ENCODE measurements around the gene EPS8L2. TPM values are rescaled to one million over a fixed set of nuclear protein-coding genes. Genes with fewer than 3 reads are reported as not detected.
A peak's percentile ranks its signal among the peaks of the same experiment; 100 is the strongest.

Gene EPS8L2
- total and polyA plus RNA-seq, 9 of the 15 experiments (the other 6 are each of a cell fraction or from before 2014, with no cell fraction given) = 0.75 to 17.0 (median 3.7) TPM

DNA sequence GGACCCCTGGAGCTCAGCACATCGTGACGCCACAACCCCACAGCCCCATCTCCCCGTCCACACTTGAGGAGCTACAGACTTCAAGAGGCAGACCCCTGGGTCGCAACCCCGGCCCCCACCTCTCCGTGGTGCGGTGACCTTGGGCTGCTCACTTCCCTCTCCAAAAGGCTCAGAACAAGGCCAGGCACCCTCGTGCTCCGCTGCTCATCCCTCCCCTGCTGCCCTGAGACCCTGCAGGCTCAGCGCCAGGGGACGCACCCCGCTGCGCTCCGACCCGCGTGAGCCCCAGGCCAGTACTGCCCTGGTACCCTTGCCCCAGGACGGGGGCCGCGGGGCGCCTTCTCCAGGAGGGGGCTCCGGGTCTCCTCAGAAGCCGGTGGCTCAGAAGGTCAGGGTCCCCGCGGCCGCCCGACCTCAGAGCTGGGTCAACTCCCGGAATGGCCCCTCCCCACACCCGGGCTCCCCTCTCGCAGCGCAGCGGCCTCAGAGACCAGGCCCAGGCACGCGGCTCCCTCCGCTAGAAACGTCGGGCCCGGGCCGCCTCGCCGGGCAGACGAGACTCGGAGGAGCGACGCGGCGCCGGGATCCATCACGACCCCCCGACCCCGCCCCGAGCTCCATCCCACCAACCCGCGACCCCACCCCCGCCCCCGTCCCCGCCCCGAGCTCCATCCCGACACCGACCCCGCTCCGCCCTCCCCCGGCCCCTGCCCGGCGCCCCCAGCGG, 70.7 kb downstream of the EPS8L2 start (continued):
- TF ChIP-seq ZNF431 (CRISPR knock-in tag; IDR thresholded peaks at IDR 0.05) (no peak), MCM3 (IDR thresholded peaks at IDR 0.05) (no peak), KHSRP (IDR thresholded peaks at IDR 0.05) (no peak), KDM5B (IDR thresholded peaks at IDR 0.05; ENCODE audit: insufficient replicate concordance, low read depth, low read length) (peak; percentile 28), ZNF354B (CRISPR knock-in tag; IDR thresholded peaks at IDR 0.05) (no peak), CBX5 (IDR thresholded peaks at IDR 0.05; ENCODE audit: borderline replicate concordance, low read depth) (no peak), ZNF717 (CRISPR knock-in tag; IDR thresholded peaks at IDR 0.05) (no peak), ZNF324 (CRISPR knock-in tag; IDR thresholded peaks at IDR 0.05) (no peak), NFATC3 (IDR thresholded peaks at IDR 0.05) (no peak), JUN (IDR thresholded peaks at IDR 0.05; ENCODE audit: borderline replicate concordance, low read depth, low read length) (no peak), JUN (CRISPR knock-in tag; IDR thresholded peaks at IDR 0.05; ENCODE audit: borderline replicate concordance) (no peak), NFXL1 (CRISPR knock-in tag; IDR thresholded peaks at IDR 0.05) (no peak), HDGF (IDR thresholded peaks at IDR 0.05) (no peak), XRCC5 (IDR thresholded peaks at IDR 0.05; ENCODE audit: low read depth, low read length) (no peak)
- TF ChIP-seq, protein P1, sequence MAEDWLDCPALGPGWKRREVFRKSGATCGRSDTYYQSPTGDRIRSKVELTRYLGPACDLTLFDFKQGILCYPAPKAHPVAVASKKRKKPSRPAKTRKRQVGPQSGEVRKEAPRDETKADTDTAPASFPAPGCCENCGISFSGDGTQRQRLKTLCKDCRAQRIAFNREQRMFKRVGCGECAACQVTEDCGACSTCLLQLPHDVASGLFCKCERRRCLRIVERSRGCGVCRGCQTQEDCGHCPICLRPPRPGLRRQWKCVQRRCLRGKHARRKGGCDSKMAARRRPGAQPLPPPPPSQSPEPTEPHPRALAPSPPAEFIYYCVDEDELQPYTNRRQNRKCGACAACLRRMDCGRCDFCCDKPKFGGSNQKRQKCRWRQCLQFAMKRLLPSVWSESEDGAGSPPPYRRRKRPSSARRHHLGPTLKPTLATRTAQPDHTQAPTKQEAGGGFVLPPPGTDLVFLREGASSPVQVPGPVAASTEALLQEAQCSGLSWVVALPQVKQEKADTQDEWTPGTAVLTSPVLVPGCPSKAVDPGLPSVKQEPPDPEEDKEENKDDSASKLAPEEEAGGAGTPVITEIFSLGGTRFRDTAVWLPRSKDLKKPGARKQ (CRISPR knock-in tag; IDR thresholded peaks at IDR 0.05) = no peak
- TF ChIP-seq, protein P2, sequence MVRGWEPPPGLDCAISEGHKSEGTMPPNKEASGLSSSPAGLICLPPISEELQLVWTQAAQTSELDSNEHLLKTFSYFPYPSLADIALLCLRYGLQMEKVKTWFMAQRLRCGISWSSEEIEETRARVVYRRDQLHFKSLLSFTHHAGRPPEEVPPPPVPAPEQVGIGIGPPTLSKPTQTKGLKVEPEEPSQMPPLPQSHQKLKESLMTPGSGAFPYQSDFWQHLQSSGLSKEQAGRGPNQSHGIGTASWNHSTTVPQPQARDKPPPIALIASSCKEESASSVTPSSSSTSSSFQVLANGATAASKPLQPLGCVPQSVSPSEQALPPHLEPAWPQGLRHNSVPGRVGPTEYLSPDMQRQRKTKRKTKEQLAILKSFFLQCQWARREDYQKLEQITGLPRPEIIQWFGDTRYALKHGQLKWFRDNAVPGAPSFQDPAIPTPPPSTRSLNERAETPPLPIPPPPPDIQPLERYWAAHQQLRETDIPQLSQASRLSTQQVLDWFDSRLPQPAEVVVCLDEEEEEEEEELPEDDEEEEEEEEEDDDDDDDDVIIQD (CRISPR knock-in tag; IDR thresholded peaks at IDR 0.05) = no peak
- TF ChIP-seq, protein P3, sequence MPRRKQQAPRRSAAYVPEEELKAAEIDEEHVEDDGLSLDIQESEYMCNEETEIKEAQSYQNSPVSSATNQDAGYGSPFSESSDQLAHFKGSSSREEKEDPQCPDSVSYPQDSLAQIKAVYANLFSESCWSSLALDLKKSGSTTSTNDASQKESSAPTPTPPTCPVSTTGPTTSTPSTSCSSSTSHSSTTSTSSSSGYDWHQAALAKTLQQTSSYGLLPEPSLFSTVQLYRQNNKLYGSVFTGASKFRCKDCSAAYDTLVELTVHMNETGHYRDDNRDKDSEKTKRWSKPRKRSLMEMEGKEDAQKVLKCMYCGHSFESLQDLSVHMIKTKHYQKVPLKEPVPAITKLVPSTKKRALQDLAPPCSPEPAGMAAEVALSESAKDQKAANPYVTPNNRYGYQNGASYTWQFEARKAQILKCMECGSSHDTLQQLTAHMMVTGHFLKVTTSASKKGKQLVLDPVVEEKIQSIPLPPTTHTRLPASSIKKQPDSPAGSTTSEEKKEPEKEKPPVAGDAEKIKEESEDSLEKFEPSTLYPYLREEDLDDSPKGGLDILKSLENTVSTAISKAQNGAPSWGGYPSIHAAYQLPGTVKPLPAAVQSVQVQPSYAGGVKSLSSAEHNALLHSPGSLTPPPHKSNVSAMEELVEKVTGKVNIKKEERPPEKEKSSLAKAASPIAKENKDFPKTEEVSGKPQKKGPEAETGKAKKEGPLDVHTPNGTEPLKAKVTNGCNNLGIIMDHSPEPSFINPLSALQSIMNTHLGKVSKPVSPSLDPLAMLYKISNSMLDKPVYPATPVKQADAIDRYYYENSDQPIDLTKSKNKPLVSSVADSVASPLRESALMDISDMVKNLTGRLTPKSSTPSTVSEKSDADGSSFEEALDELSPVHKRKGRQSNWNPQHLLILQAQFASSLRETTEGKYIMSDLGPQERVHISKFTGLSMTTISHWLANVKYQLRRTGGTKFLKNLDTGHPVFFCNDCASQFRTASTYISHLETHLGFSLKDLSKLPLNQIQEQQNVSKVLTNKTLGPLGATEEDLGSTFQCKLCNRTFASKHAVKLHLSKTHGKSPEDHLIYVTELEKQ (CRISPR knock-in tag; IDR thresholded peaks at IDR 0.05) = no peak
- TF ChIP-seq, protein P4, sequence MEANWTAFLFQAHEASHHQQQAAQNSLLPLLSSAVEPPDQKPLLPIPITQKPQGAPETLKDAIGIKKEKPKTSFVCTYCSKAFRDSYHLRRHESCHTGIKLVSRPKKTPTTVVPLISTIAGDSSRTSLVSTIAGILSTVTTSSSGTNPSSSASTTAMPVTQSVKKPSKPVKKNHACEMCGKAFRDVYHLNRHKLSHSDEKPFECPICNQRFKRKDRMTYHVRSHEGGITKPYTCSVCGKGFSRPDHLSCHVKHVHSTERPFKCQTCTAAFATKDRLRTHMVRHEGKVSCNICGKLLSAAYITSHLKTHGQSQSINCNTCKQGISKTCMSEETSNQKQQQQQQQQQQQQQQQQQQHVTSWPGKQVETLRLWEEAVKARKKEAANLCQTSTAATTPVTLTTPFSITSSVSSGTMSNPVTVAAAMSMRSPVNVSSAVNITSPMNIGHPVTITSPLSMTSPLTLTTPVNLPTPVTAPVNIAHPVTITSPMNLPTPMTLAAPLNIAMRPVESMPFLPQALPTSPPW (CRISPR knock-in tag; IDR thresholded peaks at IDR 0.05) = no peak; the same call in 1 of the 2 replicates
- TF ChIP-seq, protein P5, sequence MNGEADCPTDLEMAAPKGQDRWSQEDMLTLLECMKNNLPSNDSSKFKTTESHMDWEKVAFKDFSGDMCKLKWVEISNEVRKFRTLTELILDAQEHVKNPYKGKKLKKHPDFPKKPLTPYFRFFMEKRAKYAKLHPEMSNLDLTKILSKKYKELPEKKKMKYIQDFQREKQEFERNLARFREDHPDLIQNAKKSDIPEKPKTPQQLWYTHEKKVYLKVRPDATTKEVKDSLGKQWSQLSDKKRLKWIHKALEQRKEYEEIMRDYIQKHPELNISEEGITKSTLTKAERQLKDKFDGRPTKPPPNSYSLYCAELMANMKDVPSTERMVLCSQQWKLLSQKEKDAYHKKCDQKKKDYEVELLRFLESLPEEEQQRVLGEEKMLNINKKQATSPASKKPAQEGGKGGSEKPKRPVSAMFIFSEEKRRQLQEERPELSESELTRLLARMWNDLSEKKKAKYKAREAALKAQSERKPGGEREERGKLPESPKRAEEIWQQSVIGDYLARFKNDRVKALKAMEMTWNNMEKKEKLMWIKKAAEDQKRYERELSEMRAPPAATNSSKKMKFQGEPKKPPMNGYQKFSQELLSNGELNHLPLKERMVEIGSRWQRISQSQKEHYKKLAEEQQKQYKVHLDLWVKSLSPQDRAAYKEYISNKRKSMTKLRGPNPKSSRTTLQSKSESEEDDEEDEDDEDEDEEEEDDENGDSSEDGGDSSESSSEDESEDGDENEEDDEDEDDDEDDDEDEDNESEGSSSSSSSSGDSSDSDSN (IDR thresholded peaks at IDR 0.05; ENCODE audit: borderline replicate concordance in 1 of 2, low read depth in 2 of 2, low read length in 2 of 2) = peak; percentile 57 to 63; a peak in 1 of 4 replicates
